HG03342 (cell line): ENCODE data around the gene PRDM16.
"Not testable (repeated sequence)": the region's sequence is repeated elsewhere in the genome, so short reads cannot be mapped to it uniquely, and the experiment has no call there.

Experiments used
- ATAC-seq: cut with Tn5 transposase; IDR thresholded peaks from one replicate; pipeline ENCODE4 v1.9.1; 2021; ENCODE audit warnings: mild to moderate bottlenecking, moderate library complexity; ENCODE audit not compliant: unreplicated experiment

The PRDM16 gene

DNA sequence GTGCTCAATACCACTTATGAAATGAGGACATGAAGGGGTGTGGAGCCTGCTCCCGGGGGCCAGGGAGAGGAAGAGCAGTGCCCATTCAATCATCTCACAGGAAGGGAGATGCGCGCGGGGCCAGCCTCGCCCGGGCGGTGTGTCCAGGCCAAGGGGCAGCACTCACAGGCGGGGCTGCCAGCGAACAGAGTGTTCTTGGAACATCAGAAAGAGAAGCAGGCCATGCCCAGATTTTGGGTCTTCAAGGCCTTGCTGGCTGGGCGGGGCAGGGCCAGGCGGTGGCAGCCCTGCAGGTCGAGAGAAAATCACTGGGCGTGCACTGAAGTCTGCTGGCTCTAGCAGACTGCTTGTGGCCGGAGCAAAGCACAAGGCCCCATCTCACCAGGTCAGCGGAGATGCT is 168.6 kb downstream of the PRDM16 start:
- no peak for ATAC-seq

DNA sequence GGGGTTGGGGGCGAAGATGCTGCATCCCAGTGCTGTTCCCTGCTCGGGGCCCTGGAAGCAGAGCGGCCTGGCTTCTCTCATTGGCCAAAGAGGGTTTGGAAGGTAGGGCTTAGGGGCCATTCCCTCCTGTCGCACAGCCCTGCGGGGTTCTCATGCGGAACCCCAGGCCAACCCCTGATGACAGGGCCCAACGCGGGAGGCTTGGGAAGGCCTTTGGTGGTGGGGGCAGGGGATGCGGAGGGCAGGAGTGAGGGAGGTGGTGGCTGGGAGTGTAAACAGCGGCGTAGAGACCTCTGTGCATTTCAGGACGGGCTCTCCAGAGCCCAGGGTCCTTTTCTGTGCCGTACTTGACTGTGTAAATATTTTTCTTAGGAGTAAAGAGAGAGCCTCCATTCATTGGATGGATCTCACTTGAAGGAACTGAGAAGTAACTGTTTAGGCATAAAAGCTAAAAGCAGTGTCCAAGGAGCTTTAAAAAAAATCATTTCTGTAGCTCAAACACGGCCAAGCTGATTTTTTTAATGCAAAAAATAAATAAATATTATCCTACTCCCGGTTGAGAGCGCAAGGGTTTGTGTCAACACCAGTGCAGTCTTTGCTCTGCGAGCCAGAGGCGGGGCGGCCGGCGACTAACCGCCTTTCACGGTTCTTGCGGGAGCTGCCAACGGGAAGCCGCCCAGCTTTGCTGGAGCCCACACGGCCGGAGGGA is 169.1 kb downstream of the PRDM16 start:
- ATAC-seq, result no peak

DNA sequence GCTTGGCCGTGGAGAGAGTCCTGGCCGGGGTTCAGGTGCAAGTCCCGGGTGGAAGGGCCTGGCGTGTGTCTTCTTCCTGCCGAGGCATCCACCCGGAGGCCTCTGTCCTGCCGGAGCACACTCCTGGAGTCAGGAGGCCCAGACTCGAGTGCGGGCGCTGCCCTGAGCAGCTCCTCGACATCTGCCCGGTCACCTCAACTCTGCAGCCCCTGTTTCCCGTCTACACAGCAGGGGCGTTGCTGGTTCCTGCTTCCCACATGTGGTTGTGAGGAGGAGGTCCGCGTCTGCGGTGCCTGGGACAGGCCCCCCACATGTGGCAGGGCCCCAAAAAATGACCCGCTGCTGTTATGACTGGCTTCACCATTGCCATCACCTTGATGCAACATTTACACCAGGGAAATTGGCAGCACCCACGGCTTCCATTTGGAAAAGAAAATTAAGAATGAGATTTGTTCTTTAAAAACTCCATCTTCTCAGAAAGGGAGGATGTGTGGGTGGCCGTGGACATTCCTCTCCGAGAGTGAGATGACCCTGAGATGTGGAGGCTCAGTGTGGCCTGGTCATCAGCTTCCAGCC is 169.8 kb downstream of the PRDM16 start:
- no peak for ATAC-seq

DNA sequence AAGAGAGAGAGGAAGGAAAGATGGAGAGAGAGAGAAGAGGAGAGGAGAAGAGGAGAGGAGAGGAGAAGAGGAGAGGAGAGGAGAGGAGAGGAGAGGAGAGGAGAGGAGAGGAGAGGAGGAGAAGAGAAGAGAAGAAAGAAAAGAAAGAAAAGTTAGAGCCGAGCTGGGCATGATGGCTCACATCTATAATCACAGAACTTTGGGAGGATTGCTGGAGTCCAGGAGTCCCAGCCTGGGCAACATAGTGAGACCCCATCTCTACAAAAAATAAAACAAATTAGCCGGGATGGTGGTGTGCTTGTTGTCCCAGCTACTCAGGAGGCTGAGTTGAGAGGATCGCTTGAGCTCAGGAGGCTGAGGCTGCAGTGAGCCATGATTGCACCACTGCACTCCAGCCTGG is 171.0 kb downstream of the PRDM16 start:
- not testable (repeated sequence) for ATAC-seq

DNA sequence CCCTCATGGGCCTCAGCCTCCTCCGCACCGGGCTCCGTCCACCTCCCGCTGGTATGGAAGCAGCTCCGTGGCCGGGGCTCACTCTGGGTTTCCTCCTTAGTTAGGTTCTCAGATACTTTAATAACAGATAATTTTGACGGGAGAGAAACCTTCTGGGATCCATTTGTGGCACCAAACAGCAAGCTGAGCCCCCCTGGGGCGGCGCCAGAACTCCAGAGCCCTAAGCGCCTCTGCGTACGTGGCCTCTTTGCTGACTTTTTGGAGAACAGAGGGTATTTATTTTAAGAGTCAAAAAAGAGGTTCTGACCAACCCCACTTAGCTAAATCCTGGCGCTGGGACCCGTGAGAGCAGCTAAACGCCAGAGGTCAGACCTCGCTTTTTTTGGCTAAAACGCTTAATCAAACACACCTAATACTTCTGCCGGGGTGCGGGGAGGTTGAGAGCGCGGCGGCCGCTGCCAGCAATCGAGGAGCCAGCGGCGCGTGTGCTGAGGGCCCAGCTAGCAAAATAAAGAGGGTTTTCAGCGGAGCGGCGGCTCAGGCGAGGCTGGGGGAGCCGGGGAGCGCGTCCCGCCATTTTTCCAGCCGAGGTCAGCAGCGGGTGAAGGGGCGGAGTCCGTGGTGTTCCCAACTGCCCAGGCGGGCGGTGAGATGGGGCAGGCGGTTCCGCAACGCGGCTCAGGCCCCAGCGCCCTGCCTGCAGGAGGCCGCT is 171.7 kb downstream of the PRDM16 start:
- no peak for ATAC-seq

DNA sequence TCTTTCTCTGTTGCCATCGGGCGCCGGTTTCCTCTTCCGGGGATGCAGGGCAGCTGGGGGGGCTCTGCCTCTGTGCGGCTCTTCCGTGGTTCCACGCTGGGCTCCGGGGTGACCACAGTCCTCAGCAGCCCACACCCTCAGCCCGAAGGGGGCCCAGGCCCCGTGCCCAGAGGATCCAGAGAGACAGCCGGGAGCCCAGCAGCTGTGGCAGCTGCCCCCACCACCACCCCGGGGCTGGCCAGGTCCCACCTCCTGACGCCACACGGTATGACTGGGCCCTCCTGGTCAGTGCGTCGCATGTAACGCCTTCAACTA is 172.2 kb downstream of the PRDM16 start:
- ATAC-seq, result no peak

DNA sequence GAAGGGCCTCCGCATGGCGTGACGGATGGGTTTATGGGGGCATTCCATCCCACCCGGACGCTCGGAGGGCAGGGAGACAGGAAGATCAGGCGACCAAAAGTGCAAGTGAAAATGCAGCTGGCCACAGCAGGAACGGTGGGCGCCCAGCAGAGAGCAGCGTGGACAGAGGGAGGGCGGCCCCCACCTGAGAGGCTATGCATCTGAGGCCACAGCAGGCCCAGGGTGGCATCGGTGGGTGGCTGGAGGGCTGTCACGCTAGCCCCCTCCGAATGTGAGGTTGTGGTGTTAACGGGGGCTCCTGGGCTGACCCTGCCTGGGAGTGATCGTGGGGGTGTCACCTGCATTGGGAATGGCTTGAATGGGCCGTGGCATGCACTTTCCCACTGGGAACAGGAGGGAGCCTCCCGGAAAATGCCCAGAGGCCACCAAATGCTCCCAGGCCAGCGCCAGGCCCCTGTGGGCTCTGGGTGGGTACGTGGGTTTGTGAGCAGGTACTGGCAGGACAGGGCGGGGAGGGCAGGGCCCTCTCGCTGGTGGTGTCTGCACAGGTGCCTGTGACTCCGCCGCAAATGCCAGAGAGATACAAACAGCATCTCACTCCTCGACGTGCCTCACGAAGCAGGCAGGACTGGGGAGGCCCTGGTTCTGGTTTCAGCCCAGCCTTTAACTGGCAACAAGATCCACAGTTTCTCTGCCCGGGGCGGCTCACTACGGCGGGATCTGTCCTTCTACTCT is 172.8 kb downstream of the PRDM16 start:
- no peak for ATAC-seq

DNA sequence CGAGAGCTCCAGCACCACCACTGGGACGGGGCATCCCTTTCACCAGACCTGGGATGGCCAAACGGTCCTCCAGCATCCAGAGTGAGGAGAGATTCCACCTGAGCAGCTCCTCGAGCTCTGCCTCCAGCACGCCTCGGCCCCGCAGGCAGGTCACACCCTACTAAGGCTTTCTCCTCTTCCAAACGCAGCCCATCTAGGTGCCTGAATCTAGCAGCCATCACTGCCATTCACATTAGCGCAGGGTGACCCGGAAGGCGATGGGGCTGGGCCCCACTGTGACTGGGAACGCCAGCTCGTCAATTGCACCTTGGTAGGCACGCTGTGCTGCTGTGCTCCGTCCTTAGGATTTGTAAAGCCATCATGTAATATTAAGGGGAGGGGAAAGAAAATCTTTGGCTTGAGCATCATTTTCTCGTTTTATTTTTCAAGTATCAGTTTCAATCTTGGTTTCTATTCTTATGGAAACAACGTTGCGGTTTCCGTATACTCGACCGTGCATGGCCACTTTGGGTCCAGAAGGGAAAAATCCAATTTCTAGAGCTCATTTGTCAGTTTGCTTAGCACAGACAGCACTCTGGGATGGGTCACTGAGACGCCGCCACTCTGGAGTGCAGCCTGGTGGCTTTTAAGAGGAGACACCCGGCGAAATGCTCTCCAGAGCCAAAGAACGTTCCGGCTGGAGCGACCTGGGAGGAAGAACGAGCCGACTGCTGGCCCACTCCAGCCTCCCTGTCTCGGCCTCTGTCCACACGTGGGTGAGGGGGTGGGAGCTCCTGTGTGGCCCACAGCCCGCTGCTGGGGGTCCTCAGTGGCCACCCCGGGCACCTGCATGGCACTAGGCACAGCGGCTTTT is 173.6 kb downstream of the PRDM16 start:
- ATAC-seq, result no peak

DNA sequence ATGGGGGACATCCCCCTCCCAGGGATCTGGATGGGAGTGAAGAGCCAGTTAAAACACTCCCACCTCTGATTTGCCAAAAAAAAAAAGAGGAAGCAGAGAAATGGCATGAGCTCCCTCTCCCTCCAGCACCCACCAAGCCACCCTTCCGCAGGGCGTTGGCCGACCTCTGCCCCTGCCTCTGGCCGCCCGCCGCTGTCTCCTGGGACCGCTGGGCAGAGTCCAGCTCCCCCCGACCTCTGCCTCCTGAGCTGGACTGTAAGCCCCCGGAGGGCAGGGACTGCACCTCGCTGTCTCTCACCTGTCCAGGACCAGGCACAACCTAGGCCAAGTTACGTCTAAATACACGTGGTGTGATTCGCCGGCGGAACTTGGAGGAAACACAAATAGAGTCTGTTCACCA is 174.3 kb downstream of the PRDM16 start:
- ATAC-seq, result no peak

DNA sequence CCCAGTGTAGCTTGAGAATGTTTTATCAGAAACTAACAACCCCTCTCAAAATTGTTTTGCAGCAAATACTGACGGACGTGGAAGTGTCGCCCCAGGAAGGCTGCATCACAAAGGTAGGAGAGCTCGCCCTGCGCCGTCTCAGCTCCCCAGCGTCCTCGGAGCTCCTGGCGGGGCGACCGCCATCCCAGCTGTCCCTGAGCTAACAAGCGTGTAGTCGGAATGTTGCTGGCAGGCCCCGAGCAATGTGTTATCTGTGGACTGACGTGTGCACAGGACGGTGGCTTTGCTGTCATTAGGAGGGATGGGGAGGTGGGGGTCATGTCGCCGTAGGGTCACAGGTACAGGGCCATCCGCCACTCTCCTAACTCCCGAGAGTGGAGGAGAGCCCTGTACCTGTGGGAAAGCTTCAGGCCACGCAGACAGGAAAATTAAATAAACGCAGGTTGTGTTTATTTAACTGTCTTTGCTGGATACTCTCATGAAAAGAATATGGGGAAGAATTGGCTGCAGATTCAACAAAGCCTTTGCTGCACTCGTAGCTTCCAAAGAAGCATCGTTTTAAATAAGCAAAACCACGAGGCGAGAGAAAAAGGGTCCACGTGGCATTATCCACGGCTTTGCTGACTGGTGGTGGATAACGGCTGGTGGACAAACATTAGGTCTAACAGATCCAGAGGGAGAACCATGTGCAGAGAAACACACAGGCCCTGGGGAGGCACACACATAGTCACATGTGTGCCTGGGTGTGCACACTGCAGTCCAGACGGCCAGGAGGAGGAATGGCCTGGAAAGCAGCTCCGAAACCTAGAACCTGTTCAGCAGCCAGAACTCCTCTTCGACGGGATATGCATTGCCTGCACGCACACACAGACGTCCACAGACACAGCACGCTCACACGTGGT is 175.3 kb downstream of the PRDM16 start:
- ATAC-seq, result no peak

DNA sequence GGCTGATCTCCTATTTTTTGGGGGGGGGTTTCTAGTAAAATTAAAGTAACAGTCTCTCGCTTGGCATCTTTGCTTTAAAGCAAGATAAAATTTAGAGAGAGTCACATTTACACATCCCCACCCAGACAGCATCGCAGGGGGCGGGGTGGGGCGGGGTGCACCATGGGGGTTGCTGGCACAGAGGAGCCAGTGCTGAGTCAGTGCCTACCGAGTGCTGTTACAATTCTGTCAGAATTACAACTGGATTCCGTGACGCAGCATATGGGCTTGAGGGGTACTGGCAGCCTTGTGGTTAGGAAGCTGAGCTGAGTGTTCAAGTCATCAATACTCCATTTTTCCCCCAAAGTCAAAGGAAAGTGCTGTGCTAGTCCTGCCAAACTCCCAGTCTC is 175.9 kb downstream of the PRDM16 start:
- ATAC-seq, result no peak

DNA sequence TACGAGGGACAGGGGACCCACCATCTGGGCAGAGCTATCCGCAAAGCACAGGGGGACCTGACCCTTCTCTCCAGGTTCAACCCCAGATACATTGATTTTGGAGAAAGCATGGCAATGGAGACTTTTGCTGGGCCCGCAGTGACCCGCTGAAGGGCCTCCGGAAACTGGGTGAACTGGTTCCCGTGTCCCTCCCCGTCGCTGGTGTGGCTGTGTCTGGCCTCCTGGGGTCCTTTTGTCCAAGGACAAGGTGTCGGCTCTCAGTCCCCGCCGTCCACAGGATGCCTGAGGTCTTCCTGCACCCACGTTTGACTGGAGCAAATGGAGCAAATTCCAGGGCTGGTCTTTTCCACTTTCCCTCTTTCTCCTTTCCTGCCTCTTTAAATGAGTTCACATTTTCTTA is 176.3 kb downstream of the PRDM16 start:
- ATAC-seq, result no peak

DNA sequence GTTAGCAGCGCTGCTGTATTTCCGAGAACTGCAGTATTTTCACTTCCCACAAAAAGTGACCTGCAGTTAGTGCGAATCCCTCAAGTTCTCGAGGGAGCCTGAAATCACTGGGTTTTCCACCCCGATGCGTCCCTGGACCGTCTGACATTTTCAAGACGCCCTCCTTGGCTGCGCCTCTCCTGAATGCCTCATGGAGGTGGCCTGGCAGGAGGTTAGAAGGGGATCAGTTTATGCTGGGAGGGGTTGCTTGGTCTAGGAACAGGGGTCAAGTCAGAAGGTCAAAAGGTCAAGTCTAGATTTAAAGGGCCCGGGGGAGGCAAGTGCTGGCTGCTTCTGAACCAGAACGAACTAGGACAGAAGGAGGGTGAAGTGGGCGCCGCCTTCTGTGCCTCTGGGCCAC is 176.8 kb downstream of the PRDM16 start:
- no peak for ATAC-seq

DNA sequence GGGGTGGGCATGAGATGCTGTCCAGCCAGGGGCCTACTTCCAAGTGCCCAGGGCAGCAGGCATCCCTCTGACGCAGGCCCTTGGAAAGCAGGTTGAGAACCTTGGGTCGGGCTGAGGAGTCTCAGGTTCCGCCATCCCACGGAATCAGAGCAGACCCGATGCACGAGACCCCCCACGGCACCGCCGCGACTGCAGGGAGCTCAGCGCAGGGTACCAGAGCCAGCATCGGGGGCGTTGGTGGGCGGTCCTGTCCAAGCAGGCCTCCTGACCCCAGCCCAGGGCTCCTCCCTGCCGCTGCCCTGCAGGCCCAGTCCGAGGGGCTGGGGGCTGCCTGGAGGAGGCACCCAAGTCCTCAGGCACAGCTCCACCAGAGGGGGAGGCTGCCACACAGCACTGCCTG is 177.2 kb downstream of the PRDM16 start:
- no peak for ATAC-seq

DNA sequence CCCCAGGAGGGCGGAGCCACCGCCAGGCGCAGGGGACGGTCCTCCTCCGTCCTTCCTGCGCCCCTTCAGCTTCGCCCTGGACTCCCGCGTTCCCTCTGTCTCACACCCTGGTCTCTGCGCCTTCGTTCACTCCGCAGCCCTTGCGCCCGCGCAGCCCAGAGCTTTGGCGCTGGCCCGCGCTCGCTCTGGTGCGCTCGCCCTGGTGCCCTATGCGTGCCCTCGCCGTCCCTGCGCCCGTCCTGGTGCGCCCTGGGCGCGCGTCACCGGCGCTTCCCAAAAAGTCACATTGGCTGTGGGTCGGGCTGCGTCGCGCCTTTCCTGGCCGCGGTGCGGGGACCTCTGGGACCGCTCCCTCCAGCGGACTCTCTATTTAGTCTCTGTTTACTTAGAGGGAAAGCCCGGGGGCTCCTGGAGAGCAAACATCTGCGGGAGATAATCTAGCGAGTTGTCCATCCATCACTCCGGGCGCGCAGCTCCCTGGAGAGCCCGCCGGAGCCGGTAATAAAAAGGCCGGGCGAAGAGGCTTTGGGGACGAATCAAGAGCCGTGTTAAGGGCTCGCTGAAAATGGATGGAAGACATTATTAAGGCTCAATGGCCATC is 178.6 kb downstream of the PRDM16 start:
- ATAC-seq, result no peak

DNA sequence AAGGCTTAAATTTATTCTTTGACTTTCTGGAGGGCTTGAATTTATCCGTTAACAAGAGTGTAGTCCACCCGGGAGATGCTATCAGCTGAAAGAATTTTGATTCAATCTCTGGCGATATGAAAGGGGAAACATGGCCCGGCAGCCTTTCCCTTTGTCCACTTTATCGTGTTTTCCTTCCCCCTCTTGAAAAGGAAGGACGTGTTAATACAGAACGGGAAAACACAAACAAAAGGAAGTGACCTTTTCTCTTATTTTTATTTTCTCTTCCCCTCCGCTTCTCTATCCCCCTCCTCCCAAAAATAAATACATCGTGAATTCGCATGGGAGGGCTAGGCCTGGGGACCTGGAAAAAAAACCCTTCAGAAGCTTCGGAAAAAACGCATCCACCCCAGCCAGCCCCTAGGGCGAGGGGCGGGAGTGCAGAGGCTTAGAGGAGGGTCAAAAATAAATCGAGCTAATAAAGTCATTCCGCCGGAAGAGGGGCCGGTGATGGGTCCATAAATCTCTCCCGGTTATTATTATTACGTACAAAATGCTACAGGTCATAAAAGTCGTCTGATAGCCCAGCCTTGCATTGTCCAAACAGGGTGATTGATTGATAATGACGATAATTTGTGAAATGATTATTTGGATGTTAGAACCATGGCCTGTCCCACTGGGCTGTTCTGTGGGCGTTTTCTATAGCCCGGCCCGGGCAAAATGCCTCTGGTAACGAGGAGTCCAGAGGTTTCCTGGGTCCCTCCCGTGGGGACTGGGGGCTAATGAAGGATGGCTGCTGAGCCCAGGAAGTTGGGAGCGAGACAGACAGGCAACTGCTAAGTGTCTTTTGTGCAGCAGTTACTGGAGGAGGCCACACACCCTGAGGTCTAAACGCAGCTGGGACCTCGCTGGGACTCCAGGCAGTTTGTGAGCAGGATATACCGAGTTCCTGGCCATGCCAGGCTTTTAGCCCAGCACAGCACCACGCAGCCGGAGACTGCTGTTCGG is 179.4 kb downstream of the PRDM16 start:
- ATAC-seq, result no peak

DNA sequence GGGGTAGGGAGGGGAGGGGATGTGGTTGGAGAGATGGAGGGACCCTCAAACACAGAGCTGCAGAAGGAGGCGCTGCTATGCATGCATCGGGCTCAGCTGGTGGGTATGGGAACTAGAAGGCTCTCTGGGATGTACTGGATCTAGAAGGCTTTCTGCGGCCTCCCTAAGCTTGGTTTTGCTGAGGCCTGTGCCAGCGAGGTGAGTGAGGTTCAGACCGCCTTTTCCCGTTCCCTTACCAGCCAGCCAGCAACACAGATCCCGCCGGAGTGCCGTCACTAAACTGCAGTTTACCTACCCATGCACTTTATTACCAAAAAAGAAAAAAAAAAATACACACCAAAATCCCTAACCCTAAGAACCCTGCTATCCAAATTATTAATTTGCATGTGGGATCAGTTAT is 180.2 kb downstream of the PRDM16 start:
- ATAC-seq, result no peak
